HL-60/S4 (cell line): ENCODE measurements around the gene UBE2N.

Experiments
- in situ Hi-C: fragments of 300-500 bp; cut with MboI; formaldehyde crosslinking; loops from 2 replicates; pipeline ENCODE4 v1.14.3; 2022; ENCODE audit warnings: low sequenced_read_pairs

The UBE2N gene

DNA sequence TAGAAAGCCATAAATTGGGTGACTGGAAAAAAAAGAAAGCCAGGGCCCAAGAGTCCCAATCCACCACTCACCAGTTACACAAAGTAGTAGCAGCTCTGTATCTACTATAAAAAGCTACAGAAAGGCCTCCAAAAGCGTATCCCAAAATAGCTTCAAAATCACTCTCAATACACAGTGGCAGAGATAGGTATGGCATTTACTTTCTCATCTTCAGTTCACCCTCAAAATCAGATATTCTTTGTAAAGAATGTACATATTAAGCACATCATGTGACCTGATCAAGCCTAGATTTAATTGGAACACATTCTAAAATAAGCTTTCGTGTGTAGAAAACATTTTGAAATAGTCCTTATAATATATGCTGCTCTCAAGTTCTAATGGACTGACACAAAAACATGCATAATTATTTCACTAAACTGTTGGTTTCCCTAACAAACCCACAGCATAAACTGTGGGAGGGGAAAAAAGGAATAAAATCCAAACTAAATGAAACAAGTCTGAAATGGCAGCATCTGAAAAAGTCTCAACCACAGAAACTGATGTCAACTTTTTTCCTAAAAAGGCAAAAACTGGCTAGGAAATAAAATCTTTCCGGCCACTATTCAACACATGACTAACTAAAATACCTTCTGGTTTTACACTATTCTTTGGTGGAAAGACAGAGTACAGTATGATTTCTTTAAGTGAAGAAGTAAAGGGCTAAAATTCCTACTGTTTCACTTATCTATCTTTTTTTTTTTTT lies 25.9 kb downstream of the UBE2N start:
- in situ Hi-C loops: loop anchor here (25.0 kb wide), 1 partner anchor 429 kb away; no protein-coding TSS in a partner anchor

DNA sequence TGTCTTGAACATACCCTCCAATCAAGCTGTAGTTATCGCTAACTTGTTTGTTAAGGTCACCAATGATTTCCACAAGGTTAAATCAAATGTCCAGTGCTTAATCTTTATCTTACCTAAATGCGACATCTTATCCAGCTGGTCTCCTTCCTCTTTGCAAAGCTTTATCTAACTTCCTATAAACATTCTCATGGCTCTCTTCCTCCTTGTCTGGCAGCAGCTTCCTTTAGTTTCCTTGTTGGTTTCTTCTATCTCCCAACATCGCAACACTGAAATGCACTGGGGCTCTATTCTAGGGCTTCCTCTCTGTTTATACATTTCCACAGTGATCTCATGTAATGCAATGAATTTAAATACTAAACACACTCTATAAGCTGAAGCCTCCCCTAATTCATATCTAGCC lies 28.7 kb downstream of the UBE2N start:
- in situ Hi-C loops: loop anchor here (25.0 kb wide), 1 partner anchor 426 kb away; no protein-coding TSS in a partner anchor

DNA sequence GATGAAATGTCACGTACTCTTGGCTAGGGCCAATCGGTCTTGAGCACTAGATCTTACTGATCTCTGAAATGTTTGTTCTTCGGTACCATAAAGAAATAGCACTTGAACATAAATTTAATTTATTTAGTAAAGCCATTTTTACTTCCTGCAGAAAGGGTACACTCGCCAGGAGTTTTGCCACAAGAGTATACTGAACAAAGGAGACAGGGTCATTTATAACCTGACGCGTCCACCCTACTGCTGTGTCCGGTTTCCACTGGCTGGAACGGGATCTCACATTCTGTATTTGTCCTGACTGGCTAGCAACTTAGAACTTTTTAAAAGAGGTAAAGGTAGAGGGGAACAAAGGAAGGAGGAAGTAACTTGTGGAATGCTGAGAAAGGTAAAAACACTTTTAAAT lies 29.4 kb downstream of the UBE2N start:
- in situ Hi-C loops: loop anchor here (25.0 kb wide), 1 partner anchor 425 kb away; no protein-coding TSS in a partner anchor

DNA sequence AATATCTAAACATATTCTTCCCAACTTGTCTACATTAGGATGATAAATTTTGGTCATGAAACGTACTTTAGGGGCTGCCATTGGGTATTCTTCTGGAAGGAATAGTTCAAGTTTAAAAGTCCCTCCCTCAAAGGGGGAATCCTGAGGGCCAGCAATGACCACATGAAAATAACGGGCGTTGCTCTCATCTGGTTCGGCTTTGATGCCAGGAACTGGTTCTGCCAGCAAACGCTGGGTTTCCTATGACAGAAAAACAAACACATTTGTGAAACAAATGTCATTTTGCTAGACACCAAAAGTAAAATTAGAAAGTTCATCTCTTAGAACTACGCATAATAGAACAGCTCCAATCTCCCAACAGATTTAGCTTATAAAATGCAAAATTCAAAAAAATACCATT lies 30.7 kb downstream of the UBE2N start:
- in situ Hi-C loops: loop anchor here (25.0 kb wide), 1 partner anchor 424 kb away; no protein-coding TSS in a partner anchor

DNA sequence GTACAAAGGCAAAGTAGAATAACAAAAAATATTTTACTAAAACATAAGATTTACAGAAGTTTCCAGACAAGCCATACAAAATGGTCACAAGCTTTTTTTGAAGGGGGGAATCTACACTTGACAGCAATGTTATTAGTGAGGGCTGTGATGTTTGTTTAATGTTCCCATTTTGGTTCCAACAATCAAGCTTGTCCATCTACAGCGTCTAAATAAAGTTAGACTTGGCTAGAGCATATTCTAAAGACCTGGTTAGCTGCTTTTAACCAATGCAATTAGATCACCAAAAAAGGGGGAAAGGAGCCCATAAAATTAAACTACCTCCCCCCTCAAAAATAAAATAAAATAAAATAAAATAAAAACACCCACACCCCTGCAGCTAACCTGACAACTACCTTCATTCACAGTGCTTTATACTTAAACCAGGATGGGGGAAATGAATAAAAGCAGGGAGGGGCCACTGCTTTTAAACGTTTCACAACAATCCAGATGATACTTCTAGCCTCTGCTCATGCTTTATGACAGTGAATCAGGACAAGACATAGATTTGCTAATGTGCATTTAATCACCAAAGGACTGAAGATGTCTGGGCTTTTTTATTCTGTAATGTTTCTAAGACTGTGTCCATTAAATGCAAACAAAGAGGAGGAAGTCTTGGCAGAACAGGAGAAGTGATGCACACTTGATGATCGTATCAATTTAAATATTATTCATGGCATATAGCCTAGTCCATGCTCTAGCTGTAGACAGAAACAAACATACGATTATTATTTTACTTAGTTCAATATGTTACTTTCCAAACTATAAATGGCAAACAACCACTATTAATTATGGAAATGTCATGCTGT lies 32.2 kb downstream of the UBE2N start:
- in situ Hi-C loops: loop anchor here (25.0 kb wide), 1 partner anchor 422 kb away; no protein-coding TSS in a partner anchor

DNA sequence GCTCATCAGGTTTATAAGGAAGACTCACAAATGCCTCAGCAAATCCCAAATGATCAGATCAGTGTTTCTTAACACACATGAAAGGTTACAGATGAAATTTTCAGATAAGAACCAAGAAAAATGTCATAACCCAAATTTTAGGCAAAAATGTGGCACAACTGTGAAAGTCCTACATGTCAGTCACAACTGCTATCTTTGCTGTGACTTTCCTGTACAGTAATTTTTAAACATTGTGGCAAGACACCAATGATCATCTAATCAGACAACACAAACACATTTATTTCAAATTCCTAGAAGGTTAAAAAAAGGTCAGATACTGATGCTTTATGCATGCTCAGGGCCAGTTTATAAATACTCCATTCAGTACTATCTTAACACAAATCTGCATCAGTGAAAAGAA lies 32.9 kb downstream of the UBE2N start:
- in situ Hi-C loops: loop anchor here (25.0 kb wide), 1 partner anchor 422 kb away; no protein-coding TSS in a partner anchor

DNA sequence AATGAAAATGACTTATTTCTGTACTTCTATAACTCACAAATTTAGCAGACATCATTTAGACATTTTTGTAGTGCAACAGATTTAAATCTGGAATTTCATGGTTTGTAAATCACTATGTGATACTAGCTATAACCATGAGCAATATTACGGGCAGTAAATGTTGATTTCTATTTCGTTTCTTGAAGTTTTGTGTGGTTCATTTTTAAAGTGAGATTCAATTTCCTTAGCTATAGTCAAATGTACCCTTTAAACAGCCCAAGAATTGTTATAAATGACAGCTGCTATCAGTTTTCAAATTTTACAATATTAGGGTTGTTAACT lies 33.8 kb downstream of the UBE2N start:
- in situ Hi-C loops: loop anchor here (25.0 kb wide), 1 partner anchor 421 kb away; no protein-coding TSS in a partner anchor

DNA sequence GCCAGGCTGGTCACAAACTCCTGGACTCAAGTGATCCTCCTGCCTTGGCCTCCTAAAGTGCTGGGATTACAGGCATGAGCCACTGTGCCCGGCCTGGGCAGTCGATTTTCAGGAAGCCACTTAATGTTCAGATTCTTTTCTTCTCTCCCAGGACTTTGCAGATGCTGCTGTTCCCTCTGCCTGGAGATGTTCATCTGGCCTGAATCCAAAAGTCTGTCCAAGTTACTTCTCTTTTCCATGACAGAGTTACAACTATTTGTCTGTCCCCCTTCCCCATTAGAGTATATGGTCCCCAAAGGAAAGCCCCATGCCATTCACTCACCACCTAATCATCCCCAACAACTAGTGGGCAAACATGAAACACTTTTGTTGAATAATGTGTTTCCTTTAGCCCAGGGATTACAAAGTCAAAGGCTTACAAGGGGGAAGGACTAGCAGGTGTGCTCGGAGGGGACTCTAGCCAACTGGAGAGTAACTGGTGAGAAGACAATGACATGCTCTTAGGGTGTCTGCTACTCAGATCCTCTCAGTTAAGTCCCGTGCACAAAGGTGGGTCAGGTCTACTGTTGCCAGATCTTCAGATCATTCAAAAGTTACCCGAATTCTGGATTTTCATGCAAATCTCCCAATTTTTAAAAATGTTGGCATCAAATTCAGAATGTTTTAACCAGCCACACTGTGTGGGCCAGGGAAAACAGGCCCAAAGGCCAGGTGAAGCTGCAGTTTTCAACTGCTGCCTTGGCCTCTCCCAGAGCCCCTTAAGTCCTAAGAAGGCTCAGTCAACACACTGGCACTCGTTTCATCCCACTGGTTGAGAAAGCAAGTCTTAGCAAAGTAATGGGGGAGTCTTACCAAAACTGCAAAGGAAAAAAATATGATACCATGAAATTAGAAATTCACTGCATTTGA lies 34.4 kb downstream of the UBE2N start:
- in situ Hi-C loops: loop anchor here (25.0 kb wide), 1 partner anchor 420 kb away; no protein-coding TSS in a partner anchor

DNA sequence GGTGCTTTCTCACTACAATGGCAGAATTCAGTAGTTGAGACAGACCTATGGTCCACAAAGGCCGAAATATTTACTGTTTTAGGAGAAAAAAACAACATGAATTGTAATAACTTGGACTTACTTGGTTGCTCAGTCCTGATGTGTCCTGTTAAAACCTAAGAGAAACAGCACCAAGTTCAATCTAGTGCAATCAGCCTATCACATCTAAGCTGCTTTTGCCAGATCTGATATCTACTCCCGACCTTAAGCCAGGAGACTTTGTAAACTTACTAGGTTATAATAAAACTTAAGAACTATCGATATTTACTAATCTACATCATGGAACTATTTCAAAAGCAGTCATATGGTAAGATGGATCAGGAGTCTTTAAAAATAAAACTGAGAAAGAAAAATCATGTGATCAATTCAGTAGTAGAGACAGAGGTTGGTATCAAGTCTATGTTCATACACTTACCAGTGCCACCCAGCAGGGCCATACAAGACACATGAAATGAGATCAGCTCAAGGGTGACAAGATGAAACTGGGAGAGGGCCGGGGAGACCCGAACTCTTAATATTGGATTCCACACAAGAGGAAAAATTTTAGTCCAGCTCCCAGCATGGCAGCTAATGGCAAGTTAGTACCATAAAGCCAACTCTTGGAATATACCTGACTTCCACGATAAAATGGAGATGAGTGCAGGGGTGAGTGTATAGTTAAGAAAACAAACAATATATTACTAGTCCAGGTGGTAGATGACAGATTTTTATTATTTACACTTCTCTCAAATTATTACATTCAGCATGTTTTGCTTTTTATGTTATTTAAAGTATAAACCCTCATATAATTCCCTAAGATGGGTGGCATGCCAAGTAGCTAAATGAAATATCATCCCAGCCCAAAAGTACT lies 36.5 kb downstream of the UBE2N start:
- in situ Hi-C loops: loop anchor here (25.0 kb wide), 1 partner anchor 418 kb away; no protein-coding TSS in a partner anchor

DNA sequence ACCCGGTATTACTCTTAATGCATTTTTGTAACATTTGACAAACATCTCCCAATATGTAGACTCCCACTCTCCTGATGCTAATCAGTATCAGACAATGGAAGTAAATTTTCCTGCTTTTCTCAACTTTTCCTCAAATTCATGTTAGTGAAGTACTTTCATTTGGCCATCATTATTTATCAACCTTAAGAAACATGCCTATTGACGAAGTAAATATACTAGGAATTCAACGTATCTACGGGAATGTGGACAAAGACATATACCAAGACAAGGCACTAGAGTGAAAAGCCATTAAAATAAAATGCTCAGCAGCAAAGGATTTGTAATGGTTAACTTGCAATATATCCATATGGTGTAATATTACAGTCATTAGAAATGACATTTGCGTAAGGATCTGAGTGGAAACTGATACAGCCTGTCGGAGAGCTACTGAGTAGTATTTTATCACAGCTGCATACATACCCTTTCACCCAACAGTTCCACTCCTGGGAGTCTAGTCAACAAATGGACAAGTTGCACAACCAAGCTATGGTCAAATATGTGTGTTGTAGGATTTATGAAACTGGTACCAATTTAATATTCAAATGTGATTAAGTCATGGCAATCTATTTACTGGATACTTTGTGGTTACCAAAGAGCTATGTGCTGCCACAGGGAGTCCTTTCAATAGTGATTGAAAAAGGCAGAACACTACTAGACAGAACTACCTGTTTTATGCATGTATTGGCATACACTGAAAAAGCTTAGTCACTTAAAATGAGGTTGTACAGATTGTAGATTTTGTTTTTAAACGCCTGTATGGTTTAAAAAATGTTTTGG lies 37.6 kb downstream of the UBE2N start:
- in situ Hi-C loops: loop anchor here (25.0 kb wide), 1 partner anchor 417 kb away; no protein-coding TSS in a partner anchor

DNA sequence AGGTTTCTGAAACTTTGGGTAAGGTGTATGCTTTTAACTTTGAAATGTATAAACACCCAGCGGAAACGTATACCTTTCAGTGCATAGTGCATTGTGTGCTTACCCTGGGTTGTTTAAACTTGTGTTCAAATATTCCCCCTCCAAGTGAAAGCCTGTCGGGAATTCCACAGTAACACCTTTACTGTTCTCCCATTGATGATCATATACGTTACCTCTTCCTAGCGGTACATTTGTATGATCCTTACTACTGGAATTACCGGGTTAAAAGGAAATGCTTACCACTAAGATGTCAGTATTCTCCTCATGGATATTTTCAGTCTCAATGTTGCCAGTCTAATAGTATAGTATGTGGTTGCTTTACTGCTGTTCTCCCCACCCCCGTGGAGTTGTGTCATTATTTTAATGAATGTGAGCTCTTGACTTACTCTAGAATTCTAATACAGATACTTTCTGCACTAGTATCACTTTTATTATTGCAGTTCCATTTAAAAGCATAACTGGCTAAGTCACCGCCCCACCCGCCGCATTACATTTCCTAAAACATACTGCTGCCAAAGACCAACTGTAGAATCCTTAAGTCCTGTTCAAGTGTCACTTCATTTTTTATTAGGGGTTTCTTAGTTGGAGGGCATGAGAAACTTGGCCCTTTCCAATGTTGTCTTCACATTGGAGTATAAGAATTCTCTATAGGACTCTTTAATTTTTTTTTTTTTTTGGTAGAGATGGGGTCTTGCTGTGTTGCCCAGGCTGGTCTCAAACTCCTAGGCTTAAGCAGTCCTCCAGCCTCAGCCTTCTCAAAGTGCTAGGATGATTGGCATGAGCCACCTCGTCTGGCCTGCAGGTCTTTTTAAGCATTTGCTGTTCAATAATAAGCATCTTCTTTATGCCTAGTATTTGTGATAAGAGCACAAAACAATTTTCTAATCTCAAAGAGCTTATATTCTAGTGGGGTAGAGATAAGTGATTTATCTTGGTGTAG lies 39.1 kb downstream of the UBE2N start:
- in situ Hi-C loops: loop anchor here (25.0 kb wide), 1 partner anchor 415 kb away; no protein-coding TSS in a partner anchor

DNA sequence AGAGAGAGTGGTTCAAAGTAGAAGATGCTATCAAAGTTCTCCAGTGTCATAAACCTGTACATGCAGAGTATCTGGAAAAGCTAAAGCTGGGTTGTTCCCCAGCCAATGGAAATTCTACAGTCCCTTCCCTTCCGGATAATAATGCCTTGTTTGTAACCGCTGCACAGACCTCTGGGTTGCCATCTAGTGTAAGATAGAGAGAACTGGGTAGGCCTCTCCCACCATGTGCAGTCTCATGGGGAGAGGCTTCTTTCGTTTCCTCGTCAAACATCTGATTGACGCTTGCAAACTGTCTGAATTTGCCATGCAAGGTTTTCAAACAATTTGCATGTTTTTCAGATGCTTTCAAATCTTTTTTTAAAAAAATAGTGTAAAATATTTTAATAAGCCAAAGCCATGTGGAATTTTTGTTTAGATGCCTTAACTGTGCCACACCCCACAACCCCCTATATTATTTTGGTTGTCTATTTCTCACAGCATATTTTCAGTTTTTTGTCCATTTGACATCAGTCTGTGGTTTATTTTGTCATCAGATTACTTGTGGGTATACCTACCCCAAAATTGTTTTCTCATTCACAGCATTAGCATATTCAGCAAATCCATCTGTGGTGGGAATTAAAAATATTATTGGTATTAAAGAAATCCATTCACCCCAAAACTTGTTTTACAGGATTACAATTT lies 42.4 kb downstream of the UBE2N start:
- in situ Hi-C loops: loop anchor here (25.0 kb wide), 1 partner anchor 287 kb away; no protein-coding TSS in a partner anchor

DNA sequence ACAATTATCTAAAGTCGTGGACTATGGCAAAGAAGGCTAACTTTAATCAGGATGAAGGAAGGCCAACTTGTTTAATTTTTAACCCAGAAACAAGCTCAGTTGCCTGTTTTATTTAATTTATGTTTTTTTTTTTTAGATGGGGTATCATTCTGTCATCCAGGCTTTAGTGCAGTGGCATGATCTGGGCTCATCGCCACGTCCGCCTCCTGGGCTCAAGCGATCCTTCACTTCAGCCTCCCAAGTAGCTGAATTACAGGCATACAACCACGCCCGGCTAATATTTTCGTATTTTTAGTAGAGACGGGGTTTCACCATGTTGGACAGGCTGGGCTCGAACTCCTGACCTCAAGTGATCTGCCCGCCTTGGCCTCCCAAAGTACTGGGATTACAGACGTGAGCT lies 44.3 kb downstream of the UBE2N start:
- in situ Hi-C loops: loop anchor here (25.0 kb wide), 1 partner anchor 285 kb away; no protein-coding TSS in a partner anchor

DNA sequence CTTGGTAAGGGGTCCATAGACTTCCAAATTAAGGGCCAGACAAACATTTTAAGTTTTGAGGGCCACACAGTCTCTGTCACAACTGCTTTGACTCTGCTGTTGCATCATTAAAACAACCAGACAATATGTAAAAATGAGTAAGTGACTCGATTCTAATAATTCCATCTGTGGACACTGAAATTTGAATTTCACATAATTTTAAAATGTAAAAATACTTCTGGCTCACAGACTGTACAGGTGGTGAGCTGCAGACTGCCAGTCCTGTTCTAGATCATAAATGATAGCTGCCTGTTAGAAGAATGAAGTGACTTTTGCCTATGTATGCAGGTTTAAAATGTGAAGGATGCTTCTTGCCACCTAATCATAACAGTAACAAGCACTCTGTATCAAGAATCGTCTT lies 48.3 kb downstream of the UBE2N start:
- in situ Hi-C loops: loop anchor here (25.0 kb wide), 1 partner anchor 281 kb away; no protein-coding TSS in a partner anchor

DNA sequence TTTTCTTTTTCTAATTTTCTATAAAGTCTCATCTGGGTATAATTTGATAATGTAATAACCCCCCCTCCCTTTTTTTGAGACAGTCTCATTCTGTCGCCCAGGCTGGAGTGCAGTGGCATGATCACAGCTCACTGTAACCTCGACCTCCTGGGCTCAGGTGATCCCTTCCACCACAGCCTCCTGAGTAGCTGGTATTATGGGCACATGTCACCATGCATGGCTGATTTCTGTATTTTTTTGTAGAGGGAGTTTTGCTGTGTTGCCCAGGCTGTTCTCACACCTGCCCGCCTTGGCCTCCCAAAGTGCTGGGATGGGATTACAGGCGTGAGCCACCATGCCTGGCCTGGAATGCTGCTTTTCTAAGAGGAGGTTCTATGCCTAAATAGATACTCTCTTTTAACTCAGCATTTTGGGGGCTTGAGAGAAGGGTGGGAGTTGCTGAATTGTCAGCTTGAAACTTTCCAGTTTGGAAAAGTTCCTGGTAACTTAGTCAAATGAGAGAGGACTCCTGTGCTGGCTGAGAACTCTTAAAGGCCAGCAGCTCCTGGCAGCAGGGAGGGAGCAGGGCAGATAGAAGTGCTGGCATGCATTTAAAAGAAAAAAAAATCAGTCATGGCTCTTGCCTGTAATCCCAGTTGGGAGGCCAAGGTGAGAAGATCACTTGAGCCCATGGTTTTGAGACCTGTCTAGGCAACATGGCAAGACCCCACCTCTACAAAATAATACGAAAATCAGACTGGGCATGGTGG lies 51.0 kb downstream of the UBE2N start:
- in situ Hi-C loops: loop anchor here (25.0 kb wide), 1 partner anchor 278 kb away; no protein-coding TSS in a partner anchor

DNA sequence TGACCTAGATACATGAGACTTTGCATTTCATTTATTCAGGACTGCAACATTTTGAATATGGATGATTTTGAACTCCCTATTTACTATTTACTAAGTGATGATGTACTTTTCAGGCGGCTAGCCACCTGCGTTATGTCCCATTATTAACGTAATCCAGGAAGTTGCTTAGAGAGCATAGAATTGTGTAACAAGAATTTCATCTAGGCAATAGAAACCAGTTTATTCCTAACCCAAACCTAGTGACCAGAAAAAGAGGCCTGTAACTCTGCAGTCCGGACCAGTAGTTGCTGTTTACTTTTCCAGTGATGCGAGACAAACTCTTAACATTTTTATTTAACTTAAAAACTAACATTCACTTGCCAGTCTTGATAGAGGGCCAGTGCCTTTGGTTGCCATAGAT lies 51.7 kb downstream of the UBE2N start:
- in situ Hi-C loops: loop anchor here (25.0 kb wide), 1 partner anchor 278 kb away; no protein-coding TSS in a partner anchor
